Trophoblast cell (in vitro differentiated cells and primary cell): ENCODE results near the gene MGMT.

Source experiments
- DNase-seq, 2 donors: peaks; one replicate each; pipeline ENCODE4 v3.0.0-alpha.2; 2016
- H2AFZ ChIP-seq: 2 replicates; pipeline ENCODE4 v1.6.1; 2013; ENCODE audit warnings: low read length, moderate library complexity, mild to moderate bottlenecking; ENCODE audit not compliant: insufficient read depth, poor library complexity
- H2AK5ac ChIP-seq: 2 replicates; pipeline ENCODE4 v1.6.1; 2013; ENCODE audit warnings: mild to moderate bottlenecking, low read length
- H2BK120ac ChIP-seq: 2 replicates; pipeline ENCODE4 v1.6.1; 2013; ENCODE audit warnings: low read length, mild to moderate bottlenecking, moderate library complexity; ENCODE audit not compliant: insufficient read depth, poor library complexity
- H2BK12ac ChIP-seq: 2 replicates; pipeline ENCODE4 v1.6.1; 2013; ENCODE audit warnings: mild to moderate bottlenecking, low read length, moderate library complexity
- H2BK5ac ChIP-seq: 2 replicates; pipeline ENCODE4 v1.6.1; 2013; ENCODE audit warnings: low read length, low read depth, moderate library complexity, mild to moderate bottlenecking; ENCODE audit not compliant: poor library complexity
- H3K14ac ChIP-seq: 2 replicates; pipeline ENCODE4 v1.6.1; 2013; ENCODE audit warnings: mild to moderate bottlenecking, low read length
- H3K18ac ChIP-seq: 2 replicates; pipeline ENCODE4 v1.6.1; 2013; ENCODE audit warnings: mild to moderate bottlenecking, low read length
- H3K23ac ChIP-seq: 2 replicates; pipeline ENCODE4 v1.6.1; 2013; ENCODE audit warnings: low read length
- H3K27ac ChIP-seq: 2 replicates; pipeline ENCODE4 v1.5.1; 2013; ENCODE audit warnings: low read depth, mild to moderate bottlenecking, inconsistent platforms, low read length, moderate library complexity
- H3K27me3 ChIP-seq: 2 replicates; pipeline ENCODE4 v1.6.1; 2013; ENCODE audit warnings: inconsistent platforms, mild to moderate bottlenecking, low read length, moderate library complexity; ENCODE audit not compliant: insufficient read depth
- H3K36me3 ChIP-seq, 2 experiments: 1 replicate in 1 of 2; 2 replicates in 1 of 2; pipeline ENCODE4 v1.6.1; 2013; ENCODE audit warnings: low read length in 2 of 2, mild to moderate bottlenecking in 2 of 2, moderate library complexity in 1 of 2; ENCODE audit not compliant: insufficient read depth in 2 of 2, control insufficient read depth in 1 of 2
- H3K4ac ChIP-seq: 2 replicates; pipeline ENCODE4 v1.6.1; 2013; ENCODE audit warnings: low read depth, mild to moderate bottlenecking, low read length, moderate library complexity
- H3K4me1 ChIP-seq, 2 experiments: 1 replicate in 1 of 2; 2 replicates in 1 of 2; pipeline ENCODE4 v1.6.1; 2013; ENCODE audit warnings: low read length in 2 of 2, mild to moderate bottlenecking in 2 of 2, moderate library complexity in 1 of 2; ENCODE audit not compliant: insufficient read depth in 2 of 2, control insufficient read depth in 1 of 2
- H3K4me2 ChIP-seq: 2 replicates; pipeline ENCODE4 v1.6.1; 2013; ENCODE audit warnings: inconsistent platforms, mild to moderate bottlenecking, low read length, moderate library complexity
- H3K4me3 ChIP-seq: 2 replicates; pipeline ENCODE4 v1.5.1; 2013; ENCODE audit warnings: mild to moderate bottlenecking, low read depth, low read length, inconsistent platforms
- H3K79me1 ChIP-seq: one replicate; pipeline ENCODE4 v1.6.1; 2013; ENCODE audit warnings: low read length
- H3K79me2 ChIP-seq: 2 replicates; pipeline ENCODE4 v1.6.1; 2013; ENCODE audit warnings: low read length, mild to moderate bottlenecking; ENCODE audit not compliant: control insufficient read depth, insufficient read depth, poor library complexity
- H3K9ac ChIP-seq: 2 replicates; pipeline ENCODE4 v1.6.1; 2013; ENCODE audit warnings: mild to moderate bottlenecking, low read length
- H3K9me3 ChIP-seq: 2 replicates; pipeline ENCODE4 v1.6.1; 2013; ENCODE audit warnings: low read depth, mild to moderate bottlenecking, control low read depth, inconsistent platforms, low read length; ENCODE audit not compliant: insufficient read depth
- H4K12ac ChIP-seq: 2 replicates; pipeline ENCODE4 v1.6.1; 2013; ENCODE audit warnings: low read depth, mild to moderate bottlenecking, low read length, moderate library complexity
- H4K8ac ChIP-seq: 2 replicates; pipeline ENCODE4 v1.6.1; 2013; ENCODE audit warnings: low read depth, mild to moderate bottlenecking, low read length, moderate library complexity
- H4K91ac ChIP-seq: one replicate; pipeline ENCODE4 v1.6.1; 2013; ENCODE audit warnings: low read depth, mild to moderate bottlenecking, low read length, moderate library complexity
- WGBS: extraction: QIAGEN DNeasy Blood & Tissue Kit; methylation state at CpG from one replicate; pipeline ENCODE4 v1.1.7; 2013; ENCODE audit warnings: missing lambda C conversion rate; ENCODE audit not compliant: insufficient read length, insufficient coverage; ENCODE audit errors: extremely low coverage; 5-methylcytosine and 5-hydroxymethylcytosine counted together

Gene MGMT

GRCh38 chr10:129583831-129584230 lies 116.8 kb downstream of the MGMT start:
- Histone ChIP-seq H3K79me1 (no peaks in the 10 kb centered on the region), H2BK120ac (no peak overlapping the region), H3K4ac (no peak overlapping the region), H3K4me1 (no peaks in the 10 kb centered on the region), H2BK5ac (no peak overlapping the region), H3K18ac (no peak overlapping the region), H4K8ac (no peak overlapping the region), H3K4me2 (no peak overlapping the region), H2BK12ac (no peak overlapping the region), H3K27me3 (no peaks in the 10 kb centered on the region), H3K9ac (no peak overlapping the region), H2AK5ac (no peak overlapping the region), H3K27ac (no peak overlapping the region), H4K12ac (no peak overlapping the region), H3K14ac (no peak overlapping the region), H4K91ac (no peak overlapping the region), H3K23ac (no peak overlapping the region), H3K36me3 (no peaks in the 10 kb centered on the region), H2AFZ (no peak overlapping the region), H3K9me3 (peaks cover 5% of the 10 kb centered on the region), H3K4me3 (no peak overlapping the region), H3K79me2 (no peaks in the 10 kb centered on the region)
- DNase-seq = no peak
- WGBS = no CpG with 5 or more reads among the region's 8 CpGs

- no peak overlapping the region for H3K14ac ChIP-seq
- peak in 1 of 2 donors; percentile 5 for DNase-seq
- WGBS = no CpG with 5 or more reads among the region's 2 CpGs
- H2BK120ac ChIP-seq = no peak overlapping the region
- H3K27me3 ChIP-seq = no peaks in the 10 kb centered on the region
- H3K9ac ChIP-seq = no peak overlapping the region
- no peaks in the 10 kb centered on the region for H3K79me2 ChIP-seq
- H4K8ac ChIP-seq = no peak overlapping the region
- H3K18ac ChIP-seq = no peak overlapping the region
- H3K79me1 ChIP-seq = no peaks in the 10 kb centered on the region
- H2AFZ ChIP-seq = no peak overlapping the region
- H4K12ac ChIP-seq = no peak overlapping the region
- H3K36me3 ChIP-seq = no peaks in the 10 kb centered on the region
- no peak overlapping the region for H3K4me2 ChIP-seq
- H3K4me1 ChIP-seq = no peaks in the 10 kb centered on the region
- H3K23ac ChIP-seq = no peak overlapping the region
- H3K27ac ChIP-seq = no peak overlapping the region
- H3K4me3 ChIP-seq = no peak overlapping the region
- H3K4ac ChIP-seq = no peak overlapping the region
- H2AK5ac ChIP-seq = no peak overlapping the region
- H2BK12ac ChIP-seq = no peak overlapping the region
- no peak overlapping the region for H4K91ac ChIP-seq
- no peak overlapping the region for H2BK5ac ChIP-seq
- peaks cover 5% of the 10 kb centered on the region for H3K9me3 ChIP-seq
Measured at GRCh38 chr10:129586898-129587443, 119.9 kb downstream of the MGMT start.

GRCh38 chr10:129589546-129589945 lies 122.5 kb downstream of the MGMT start:
- Histone ChIP-seq H3K4ac (no peak overlapping the region), H3K4me3 (no peak overlapping the region), H2AFZ (no peak overlapping the region), H3K23ac (no peak overlapping the region), H4K8ac (no peak overlapping the region), H3K14ac (no peak overlapping the region), H2BK5ac (no peak overlapping the region), H3K9ac (no peak overlapping the region), H3K27me3 (no peaks in the 10 kb centered on the region), H3K9me3 (peaks cover 7% of the 10 kb centered on the region), H3K36me3 (no peaks in the 10 kb centered on the region), H3K27ac (no peak overlapping the region), H3K4me2 (no peak overlapping the region), H3K18ac (no peak overlapping the region), H4K12ac (no peak overlapping the region), H4K91ac (no peak overlapping the region), H3K79me1 (no peaks in the 10 kb centered on the region), H2BK120ac (no peak overlapping the region), H2AK5ac (no peak overlapping the region), H3K4me1 (no peaks in the 10 kb centered on the region), H2BK12ac (no peak overlapping the region), H3K79me2 (no peaks in the 10 kb centered on the region)
- no peak for DNase-seq
- no CpG with 5 or more reads among the region's 9 CpGs for WGBS

DNA sequence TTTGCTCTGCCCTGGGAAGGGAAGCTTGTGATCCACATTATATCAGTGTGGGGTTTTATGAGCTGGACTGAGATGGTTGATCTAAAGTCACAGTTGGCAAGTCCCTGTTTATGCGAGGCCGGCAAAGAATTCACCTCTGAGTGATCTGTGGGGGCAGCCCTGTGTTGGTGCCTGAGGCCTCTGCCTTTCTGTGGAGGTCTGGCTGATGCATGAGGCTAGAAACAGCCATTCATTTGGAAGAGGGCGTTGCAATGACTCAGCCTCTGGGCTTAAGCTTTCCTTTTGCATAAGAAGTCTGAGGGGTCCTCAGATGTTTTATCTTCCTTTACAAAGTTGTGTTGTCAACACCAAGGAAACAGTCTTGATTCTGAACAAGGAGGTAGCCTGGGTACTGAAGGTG lies 126.9 kb downstream of the MGMT start:
- H3K18ac ChIP-seq = no peak overlapping the region
- H3K4me1 ChIP-seq = no peaks in the 10 kb centered on the region
- H2AK5ac ChIP-seq = no peak overlapping the region
- H2BK12ac ChIP-seq = no peak overlapping the region
- no peak for DNase-seq
- H3K14ac ChIP-seq = no peak overlapping the region
- H3K9ac ChIP-seq = no peak overlapping the region
- H2AFZ ChIP-seq = no peak overlapping the region
- H2BK5ac ChIP-seq = no peak overlapping the region
- no peak overlapping the region for H4K91ac ChIP-seq
- peaks cover 5% of the 10 kb centered on the region for H3K9me3 ChIP-seq
- no peak overlapping the region for H3K27ac ChIP-seq
- no peaks in the 10 kb centered on the region for H3K27me3 ChIP-seq
- WGBS = no CpG with 5 or more reads among the region's 3 CpGs
- no peak overlapping the region for H4K8ac ChIP-seq
- H3K79me2 ChIP-seq = no peaks in the 10 kb centered on the region
- H3K4me3 ChIP-seq = no peak overlapping the region
- H3K23ac ChIP-seq = no peak overlapping the region
- no peak overlapping the region for H2BK120ac ChIP-seq
- no peaks in the 10 kb centered on the region for H3K79me1 ChIP-seq
- H3K4me2 ChIP-seq = no peak overlapping the region
- H3K4ac ChIP-seq = no peak overlapping the region
- no peak overlapping the region for H4K12ac ChIP-seq
- no peaks in the 10 kb centered on the region for H3K36me3 ChIP-seq
